Chondrocyte (in vitro differentiated cells): ENCODE measurements around the gene INF2. TPM values are rescaled to one million over a fixed set of nuclear protein-coding genes. Genes with fewer than 3 reads are reported as not detected.
A peak's percentile ranks its signal among the peaks of the same experiment; 100 is the strongest.

Experiments
- DNase-seq: peaks from one replicate; pipeline ENCODE4 v3.0.0; 2021; ENCODE audit warnings: mixed read lengths, low spot score
- H3K27ac Mint-ChIP-seq: one replicate; pipeline ENCODE4 v1.8.0; 2021; ENCODE audit warnings: mild to moderate bottlenecking, moderate library complexity, mixed read lengths; ENCODE audit not compliant: unreplicated experiment
- H3K27me3 Mint-ChIP-seq: 2 replicates; pipeline ENCODE4 v1.8.0; 2021; ENCODE audit warnings: low read depth, mixed read lengths
- H3K36me3 Mint-ChIP-seq: 2 replicates; pipeline ENCODE4 v1.8.0; 2021; ENCODE audit warnings: low read depth, mixed read lengths
- H3K4me1 Mint-ChIP-seq: 2 replicates; pipeline ENCODE4 v1.8.0; 2021; ENCODE audit warnings: low read depth, mild to moderate bottlenecking, mixed read lengths
- H3K4me3 Mint-ChIP-seq: one replicate; pipeline ENCODE4 v1.8.0; 2021; ENCODE audit warnings: mild to moderate bottlenecking, moderate library complexity, mixed read lengths; ENCODE audit not compliant: unreplicated experiment
- H3K9me3 Mint-ChIP-seq: 2 replicates; pipeline ENCODE4 v1.8.0; 2021; ENCODE audit warnings: low read depth, mixed read lengths
- total RNA-seq: library from RNA; stranded (reverse); gene quantifications from 3 replicates; pipeline ENCODE4 v1.2.1, GENCODE V29; 2021
- TF ChIP-seq, protein P1 (sequence below): fragments of 200-600 bp; sonication (generic); IDR thresholded peaks from 2 replicates; pipeline ENCODE4 v1.5.0; 2021; ENCODE audit warnings: antibody characterized with exemption, mild to moderate bottlenecking, moderate library complexity

Gene INF2
- total RNA-seq, 1 donor from 2014 or later, result 117 TPM

DNA sequence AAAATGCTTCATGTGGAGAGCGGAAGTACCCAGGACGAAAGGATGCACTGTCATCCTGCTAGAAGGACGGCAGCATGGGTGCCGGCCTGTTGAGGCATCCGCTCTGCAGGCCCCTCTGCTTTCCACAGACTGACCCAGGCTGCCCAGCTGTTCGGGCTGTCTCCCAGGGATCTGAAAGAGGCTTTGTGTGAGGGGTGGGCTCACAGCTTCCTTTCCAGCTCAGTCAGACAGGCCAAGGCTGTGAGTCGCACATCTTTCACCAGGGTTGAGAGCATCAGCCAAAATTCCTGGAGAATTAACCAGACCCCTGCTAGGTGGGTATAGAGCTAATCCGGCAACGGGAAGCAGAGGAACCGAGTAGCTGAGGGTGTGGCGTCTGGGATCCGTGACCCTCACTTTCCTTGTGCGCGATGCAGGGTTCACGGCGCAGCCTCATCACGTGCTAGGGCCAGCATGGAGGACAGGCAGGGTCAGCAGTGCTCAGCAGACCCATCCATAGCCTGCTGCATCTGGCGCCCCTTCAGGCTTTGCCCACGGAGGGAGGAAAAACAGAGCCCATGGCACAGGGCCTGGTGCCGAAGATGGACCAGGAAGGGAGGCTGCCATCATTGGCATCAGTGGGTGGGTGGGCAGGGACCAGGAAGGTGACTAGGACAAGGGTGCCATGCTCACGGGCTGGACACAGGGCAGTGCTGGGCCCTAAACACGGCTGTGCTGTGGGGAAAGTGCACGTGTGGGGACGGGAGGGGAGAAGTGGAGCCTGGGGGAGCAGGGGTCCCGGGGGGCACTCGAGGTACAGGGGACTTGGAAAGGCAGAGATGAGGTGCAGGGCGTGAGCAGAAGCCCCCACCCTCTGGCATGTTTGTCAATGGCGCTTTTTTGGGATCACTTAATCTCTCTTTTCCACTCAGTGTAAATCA is 54.3 kb downstream of the INF2 start:
- no peak for DNase-seq
- Mint-ChIP-seq H3K4me3 (no peak overlapping the region), H3K36me3 (peaks cover 7% of the 10 kb centered on the region), H3K4me1 (peaks cover 36% of the 10 kb centered on the region), H3K9me3 (no peaks in the 10 kb centered on the region), H3K27me3 (no peaks in the 10 kb centered on the region), H3K27ac (no peak overlapping the region)
- TF ChIP-seq, protein P1, sequence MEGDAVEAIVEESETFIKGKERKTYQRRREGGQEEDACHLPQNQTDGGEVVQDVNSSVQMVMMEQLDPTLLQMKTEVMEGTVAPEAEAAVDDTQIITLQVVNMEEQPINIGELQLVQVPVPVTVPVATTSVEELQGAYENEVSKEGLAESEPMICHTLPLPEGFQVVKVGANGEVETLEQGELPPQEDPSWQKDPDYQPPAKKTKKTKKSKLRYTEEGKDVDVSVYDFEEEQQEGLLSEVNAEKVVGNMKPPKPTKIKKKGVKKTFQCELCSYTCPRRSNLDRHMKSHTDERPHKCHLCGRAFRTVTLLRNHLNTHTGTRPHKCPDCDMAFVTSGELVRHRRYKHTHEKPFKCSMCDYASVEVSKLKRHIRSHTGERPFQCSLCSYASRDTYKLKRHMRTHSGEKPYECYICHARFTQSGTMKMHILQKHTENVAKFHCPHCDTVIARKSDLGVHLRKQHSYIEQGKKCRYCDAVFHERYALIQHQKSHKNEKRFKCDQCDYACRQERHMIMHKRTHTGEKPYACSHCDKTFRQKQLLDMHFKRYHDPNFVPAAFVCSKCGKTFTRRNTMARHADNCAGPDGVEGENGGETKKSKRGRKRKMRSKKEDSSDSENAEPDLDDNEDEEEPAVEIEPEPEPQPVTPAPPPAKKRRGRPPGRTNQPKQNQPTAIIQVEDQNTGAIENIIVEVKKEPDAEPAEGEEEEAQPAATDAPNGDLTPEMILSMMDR, result no peak

DNA sequence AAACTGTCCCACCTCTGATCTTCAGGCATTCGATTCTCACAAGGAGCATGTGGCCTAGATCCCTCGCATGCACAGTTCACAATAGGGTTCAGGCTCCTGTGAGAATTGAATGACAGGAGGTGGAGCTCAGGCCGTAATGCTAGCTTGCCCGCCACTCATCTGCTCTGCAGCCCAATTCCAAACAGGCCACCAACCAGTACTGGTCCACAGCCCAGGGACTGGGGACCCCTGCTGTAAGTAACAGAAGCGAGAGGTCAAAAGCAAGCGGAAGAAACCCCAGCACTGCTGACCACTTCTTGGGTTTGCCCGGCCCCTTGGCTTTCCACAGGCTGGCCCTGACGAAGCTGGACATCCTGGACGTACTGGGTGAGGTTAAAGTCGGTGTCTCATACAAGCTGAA is 55.1 kb downstream of the INF2 start:
- Mint-ChIP-seq H3K9me3 (no peaks in the 10 kb centered on the region), H3K27me3 (no peaks in the 10 kb centered on the region), H3K4me1 (peaks cover 43% of the 10 kb centered on the region), H3K36me3 (peaks cover 7% of the 10 kb centered on the region), H3K27ac (no peak overlapping the region), H3K4me3 (no peak overlapping the region)
- no peak for DNase-seq
- TF ChIP-seq, protein P1, result no peak

DNA sequence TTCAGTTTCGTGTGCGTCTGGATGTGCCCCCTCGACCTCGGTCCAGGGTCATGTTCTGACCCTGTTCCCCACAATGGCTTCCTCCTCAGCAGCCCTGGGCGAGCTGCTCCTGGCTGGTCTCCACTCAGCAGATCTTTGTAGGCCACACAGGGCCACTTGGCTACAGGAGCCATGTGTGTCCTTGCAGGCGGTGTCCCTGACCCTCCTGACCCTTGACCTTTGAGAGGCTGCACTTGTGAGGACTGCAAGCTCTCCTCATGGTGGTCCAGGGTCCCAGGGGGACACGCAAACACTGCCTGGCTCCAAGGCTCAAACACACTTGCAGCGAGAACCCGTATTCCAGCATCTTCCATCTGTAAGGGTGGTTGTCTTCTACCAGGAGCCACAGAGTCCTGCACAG is 56.0 kb downstream of the INF2 start:
- no peaks in the 10 kb centered on the region for H3K9me3 Mint-ChIP-seq
- peaks cover 53% of the 10 kb centered on the region for H3K4me1 Mint-ChIP-seq
- no peaks in the 10 kb centered on the region for H3K27me3 Mint-ChIP-seq
- no peak for DNase-seq
- H3K36me3 Mint-ChIP-seq, result peaks cover 3% of the 10 kb centered on the region
- H3K4me3 Mint-ChIP-seq, result no peak overlapping the region
- H3K27ac Mint-ChIP-seq, result no peak overlapping the region
- TF ChIP-seq, protein P1, result no peak

DNA sequence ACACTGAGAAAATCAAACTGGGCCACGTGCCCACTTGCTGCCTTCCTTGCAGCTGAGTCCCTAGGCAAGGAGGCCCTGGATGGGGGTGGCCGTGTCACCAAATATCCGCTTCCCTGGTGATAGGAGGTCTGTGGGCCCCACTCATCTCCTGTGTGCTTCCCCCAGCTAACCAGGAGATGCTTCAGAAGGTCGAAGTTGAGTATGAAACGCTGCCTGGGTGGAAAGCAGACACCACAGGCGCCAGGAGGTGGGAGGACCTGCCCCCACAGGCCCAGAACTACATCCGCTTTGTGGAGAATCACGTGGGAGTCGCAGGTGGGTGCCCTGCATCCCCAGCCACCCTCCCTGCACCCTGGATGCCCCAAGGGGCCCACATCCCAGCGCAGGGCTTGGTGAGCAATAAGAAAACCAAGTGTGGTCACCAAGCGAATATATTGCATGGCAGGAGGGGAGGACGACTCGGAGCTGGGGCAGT is 56.7 kb downstream of the INF2 start:
- H3K27me3 Mint-ChIP-seq, result no peaks in the 10 kb centered on the region
- no peak for DNase-seq
- H3K9me3 Mint-ChIP-seq, result no peaks in the 10 kb centered on the region
- peak overlapping the region; percentile 41 for H3K27ac Mint-ChIP-seq
- H3K36me3 Mint-ChIP-seq, result peaks cover 3% of the 10 kb centered on the region
- TF ChIP-seq, protein P1, result no peak
- H3K4me1 Mint-ChIP-seq, result peaks cover 60% of the 10 kb centered on the region
- H3K4me3 Mint-ChIP-seq, result no peak overlapping the region

DNA sequence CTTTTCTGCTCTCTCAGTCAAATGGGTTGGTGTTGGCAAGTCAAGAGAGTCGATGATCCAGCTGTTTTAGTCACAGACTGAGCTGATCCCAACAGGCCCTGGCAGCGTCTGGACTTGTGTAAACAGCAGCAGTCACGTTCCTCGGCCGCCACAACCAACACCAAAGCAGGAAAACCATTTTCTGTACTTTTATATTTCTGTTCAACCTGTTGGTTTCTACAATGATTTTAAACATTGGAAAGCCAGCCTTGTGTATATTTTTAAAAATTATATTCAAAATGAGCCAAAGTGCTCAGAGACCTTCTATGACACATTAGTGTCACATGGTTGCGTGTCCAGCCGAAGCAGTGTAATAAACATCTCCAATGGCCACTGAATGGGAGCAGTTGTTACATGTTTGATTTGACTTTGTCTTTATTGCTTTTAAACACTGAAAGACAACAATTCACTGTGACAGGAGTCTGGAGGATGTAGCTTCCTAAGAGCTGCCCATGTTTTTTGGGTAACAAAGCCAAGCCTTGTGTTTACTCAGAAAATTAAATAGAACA is 57.6 kb downstream of the INF2 start:
- DNase-seq, result no peak
- H3K27me3 Mint-ChIP-seq, result no peaks in the 10 kb centered on the region
- H3K4me1 Mint-ChIP-seq, result peaks cover 60% of the 10 kb centered on the region
- H3K36me3 Mint-ChIP-seq, result peaks cover 3% of the 10 kb centered on the region
- no peaks in the 10 kb centered on the region for H3K9me3 Mint-ChIP-seq
- TF ChIP-seq, protein P1, result no peak
- H3K4me3 Mint-ChIP-seq, result no peak overlapping the region
- H3K27ac Mint-ChIP-seq, result peak overlapping the region; percentile 75
